A673 (cell line): ENCODE results near the gene GPR15.

Experiments used
- CTCF ChIP-seq: fragments of 300-800, 200-600 bp; sonication (generic); conservative IDR thresholded peaks from 2 replicates; pipeline ENCODE4 v1.5.1; 2017; ENCODE audit warnings: low read depth, mild to moderate bottlenecking, antibody characterized with exemption, low read length, moderate library complexity, mixed read lengths
- EZH2 ChIP-seq: fragments of 200-600 bp; sonication (generic); IDR thresholded peaks from 2 replicates; pipeline ENCODE4 v1.6.1; 2017; ENCODE audit warnings: borderline replicate concordance, low read depth, mild to moderate bottlenecking, mixed read lengths, antibody characterized with exemption, low read length; ENCODE audit not compliant: poor library complexity, severe bottlenecking

GRCh38 chr3:98501270-98501669 lies 30.5 kb upstream of the GPR15 start:
- TF ChIP-seq CTCF (no peak), EZH2 (no peak)
